ENCODE measurements around the gene GFRA1. TPM values are rescaled to one million over a fixed set of nuclear protein-coding genes. Genes with fewer than 3 reads are reported as not detected.

Gene GFRA1
- total and polyA plus RNA-seq, 2 of the 4 experiments (the other 2 are of a cell fraction): 9.1 to 9.3 TPM

DNA sequence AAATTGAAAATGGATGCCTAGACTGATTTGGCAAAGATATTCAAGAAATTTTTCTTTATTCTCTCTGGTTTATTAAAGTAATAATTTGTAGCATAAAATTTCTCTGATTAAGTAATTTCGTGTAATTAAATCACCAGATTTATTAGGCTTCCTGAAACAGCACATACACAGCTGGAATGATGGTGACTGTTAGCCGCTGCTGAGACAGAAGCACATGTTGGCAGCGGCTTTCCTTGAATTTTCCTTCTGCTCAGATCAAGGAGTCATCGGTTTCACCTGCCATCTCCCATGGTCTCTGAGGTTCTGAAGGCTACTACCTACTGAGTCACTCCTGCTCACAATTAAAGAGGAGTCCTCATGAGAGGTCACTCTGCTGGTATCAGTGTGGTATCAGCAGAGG lies 101.5 kb downstream of the GFRA1 start:
- dilution Hi-C loops (cut with HindIII; ENCODE audit: low sequenced_read_pairs, unreplicated experiment) (no loop called here), intact Hi-C loops (cut with micrococcal nuclease) (loop anchor here (10.0 kb wide), 1 partner anchor 347 kb away; no protein-coding TSS in a partner anchor), in situ Hi-C loops (cut with MboI; ENCODE audit: low sequenced_read_pairs) (no loop called here)
- no peak overlapping the region for H4K91ac ChIP-seq (ENCODE audit: insufficient read depth, low read depth, low read length)
- H2AK9ac ChIP-seq (replicated peaks; ENCODE audit: low read depth, low read length, poor library complexity): no peak overlapping the region
- no peak overlapping the region for H2BK5ac ChIP-seq (ENCODE audit: low read depth, low read length, poor library complexity, severe bottlenecking)
- no peaks in the 10 kb centered on the region; a peak in 1 of 4 replicates for H3K79me1 ChIP-seq (ENCODE audit: low read depth in 1 of 2, low read length in 2 of 2)
- H2AK5ac ChIP-seq (ENCODE audit: low read depth, low read length): no peak overlapping the region
- DNase-seq: no peak
- no peaks in the 10 kb centered on the region for H3K36me3 ChIP-seq (ENCODE audit: control insufficient read depth, insufficient read depth, low read length)
- no peak overlapping the region for H2BK20ac ChIP-seq (ENCODE audit: low read depth, low read length)
- no peak overlapping the region for H3K23ac ChIP-seq (ENCODE audit: low read depth, low read length)
- no peak overlapping the region for H2BK15ac ChIP-seq (ENCODE audit: low read depth, low read length)
- H3K14ac ChIP-seq (replicated peaks; ENCODE audit: low read depth, low read length): no peak overlapping the region
- no peaks in the 10 kb centered on the region for H3K27me3 ChIP-seq (ENCODE audit: control insufficient read depth, insufficient read depth, low read length)
- no peak overlapping the region for H4K5ac ChIP-seq (ENCODE audit: low read depth, low read length)
- no peak overlapping the region for H3K9ac ChIP-seq (ENCODE audit: low read depth, low read length)
- no peak overlapping the region for H3K27ac ChIP-seq (ENCODE audit: insufficient read depth, low read length)
- no peaks in the 10 kb centered on the region for H3K4me1 ChIP-seq (ENCODE audit: control insufficient read depth, insufficient read depth, low read length)
- no peaks in the 10 kb centered on the region for H3K9me1 ChIP-seq (ENCODE audit: insufficient read depth, low read length)
- no peak overlapping the region for H3K4me3 ChIP-seq (ENCODE audit: insufficient read depth, low read depth, low read length)
- no peak overlapping the region for H2BK120ac ChIP-seq (ENCODE audit: low read depth, low read length)
- no peak overlapping the region for H3K18ac ChIP-seq (ENCODE audit: low read depth, low read length)
- no peak for ATAC-seq (ENCODE audit: low read depth)
- WGBS, 2 experiments (ENCODE audit: extremely low coverage in 2 of 2, insufficient read length in 1 of 2): no CpG with 5 or more reads among the region's 4 CpGs
- H3K4me2 ChIP-seq (ENCODE audit: low read depth, low read length): no peak overlapping the region
- no peaks in the 10 kb centered on the region for H4K20me1 ChIP-seq (ENCODE audit: insufficient read depth, low read length)
- CTCF ChIA-PET: no interaction called here
- POLR2A ChIA-PET (ENCODE audit: unreplicated experiment): no interaction called here
- BruUV-seq (replicated peaks): no TSS peak
- H3K4ac ChIP-seq (ENCODE audit: low read depth, low read length): no peak overlapping the region
- H3K56ac ChIP-seq (ENCODE audit: extremely low read depth, insufficient read depth, low read length): no peak overlapping the region
- no peak overlapping the region for H2AFZ ChIP-seq (replicated peaks; ENCODE audit: low read length, poor library complexity)
- H4K8ac ChIP-seq (ENCODE audit: low read depth in 2 of 2, low read length in 2 of 2): no peak overlapping the region
- H3K9me3 ChIP-seq (ENCODE audit: control insufficient read depth, insufficient read depth, low read length): peaks cover 6% of the 10 kb centered on the region; the same call in 1 of the 2 replicates
- TF ChIP-seq MXI1 (IDR thresholded peaks at IDR 0.05; ENCODE audit: borderline replicate concordance, low read depth, low read length): no peak
- no peak for TF ChIP-seq RCOR1 (IDR thresholded peaks at IDR 0.05; ENCODE audit: insufficient replicate concordance, low read length)
- TF ChIP-seq ELK1 (IDR thresholded peaks at IDR 0.05; ENCODE audit: borderline replicate concordance, low read depth, low read length): no peak
- no peak for TF ChIP-seq MAFK (IDR thresholded peaks at IDR 0.05; ENCODE audit: low read depth, low read length)
- no peak for TF ChIP-seq RFX5 (IDR thresholded peaks at IDR 0.05; ENCODE audit: low read depth, low read length)
- no peak for TF ChIP-seq POLR2A (IDR thresholded peaks at IDR 0.05; ENCODE audit: low read depth, low read length)
